OCI-LY1 (cell line): ENCODE results near the gene CSMD2.

Source experiments
- H2AFZ ChIP-seq: fragments of 200-600 bp; sonication (generic), shearing (Covaris generic); 2 replicates; pipeline ENCODE4 v1.6.0; 2014; ENCODE audit warnings: antibody characterized with exemption, mild to moderate bottlenecking, low read length
- H3F3A ChIP-seq: fragments of 200-600 bp; sonication (generic), shearing (Covaris generic); 2 replicates; pipeline ENCODE4 v1.6.0; 2014; ENCODE audit warnings: mild to moderate bottlenecking, antibody characterized with exemption, low read length, moderate library complexity; ENCODE audit not compliant: insufficient read depth
- H3K27ac ChIP-seq: fragments of 200-600 bp; sonication (generic); 2 replicates; pipeline ENCODE4 v1.5.1; 2014; ENCODE audit warnings: low read length, mixed run types, mild to moderate bottlenecking, low read depth; ENCODE audit not compliant: poor library complexity, severe bottlenecking
- H3K27me3 ChIP-seq: fragments of 200-600 bp; sonication (generic); 2 replicates; pipeline ENCODE4 v1.6.0; 2014; ENCODE audit warnings: antibody characterized with exemption, mild to moderate bottlenecking, low read length, moderate library complexity; ENCODE audit not compliant: insufficient read depth
- H3K36me3 ChIP-seq: fragments of 200-600 bp; sonication (generic); 2 replicates; pipeline ENCODE4 v1.6.1; 2014; ENCODE audit warnings: mild to moderate bottlenecking, antibody characterized with exemption, low read length, moderate library complexity, mixed read lengths; ENCODE audit not compliant: insufficient read depth
- H3K4me1 ChIP-seq: fragments of 200-600 bp; sonication (generic); 2 replicates; pipeline ENCODE4 v1.5.1; 2014; ENCODE audit warnings: mild to moderate bottlenecking, low read length, moderate library complexity; ENCODE audit not compliant: insufficient read depth, severe bottlenecking
- H3K4me2 ChIP-seq: fragments of 200-600 bp; sonication (generic), shearing (Covaris generic); 2 replicates; pipeline ENCODE4 v1.6.1; 2014; ENCODE audit warnings: low read length
- H3K4me3 ChIP-seq: fragments of 200-600 bp; sonication (generic); 2 replicates; pipeline ENCODE4 v1.5.1; 2014; ENCODE audit warnings: low read length, low read depth, mild to moderate bottlenecking, mixed read lengths; ENCODE audit not compliant: poor library complexity, severe bottlenecking
- H3K79me2 ChIP-seq: fragments of 200-600 bp; shearing (Covaris generic); 2 replicates; pipeline ENCODE4 v1.6.1; 2016; ENCODE audit warnings: mixed run types, low read length, mixed read lengths; ENCODE audit not compliant: insufficient read depth
- H3K9ac ChIP-seq: fragments of 200-600 bp; sonication (generic), shearing (Covaris generic); 2 replicates; pipeline ENCODE4 v1.6.1; 2014; ENCODE audit warnings: mild to moderate bottlenecking, low read length, mixed read lengths
- H3K9me2 ChIP-seq: fragments of 200-600 bp; sonication (generic), shearing (Covaris generic); 2 replicates; pipeline ENCODE4 v1.6.1; 2014; ENCODE audit warnings: low read depth, mild to moderate bottlenecking, low read length, mixed read lengths
- H3K9me3 ChIP-seq: fragments of 200-600 bp; shearing (Covaris generic); 2 replicates; pipeline ENCODE4 v1.6.1; 2014; ENCODE audit warnings: low read length, mixed read lengths
- H4K20me1 ChIP-seq: fragments of 200-600 bp; sonication (generic), shearing (Covaris generic); 2 replicates; pipeline ENCODE4 v1.6.0; 2016; ENCODE audit warnings: mild to moderate bottlenecking, low read length; ENCODE audit not compliant: insufficient read depth
- EZH2 ChIP-seq: fragments of 200-600 bp; sonication (generic), shearing (Covaris generic); IDR thresholded peaks from 2 replicates; pipeline ENCODE4 v1.8.0; 2017; ENCODE audit warnings: borderline replicate concordance, mixed run types, mild to moderate bottlenecking, antibody characterized with exemption, low read length, moderate library complexity, mixed read lengths
- TF ChIP-seq, protein P1 (sequence below): fragments of 200-600 bp; sonication (generic), shearing (Covaris generic); IDR thresholded peaks from 2 replicates; pipeline ENCODE4 v1.5.1; 2017; ENCODE audit warnings: mild to moderate bottlenecking, antibody characterized with exemption, low read length, moderate library complexity, mixed read lengths

Gene CSMD2

DNA sequence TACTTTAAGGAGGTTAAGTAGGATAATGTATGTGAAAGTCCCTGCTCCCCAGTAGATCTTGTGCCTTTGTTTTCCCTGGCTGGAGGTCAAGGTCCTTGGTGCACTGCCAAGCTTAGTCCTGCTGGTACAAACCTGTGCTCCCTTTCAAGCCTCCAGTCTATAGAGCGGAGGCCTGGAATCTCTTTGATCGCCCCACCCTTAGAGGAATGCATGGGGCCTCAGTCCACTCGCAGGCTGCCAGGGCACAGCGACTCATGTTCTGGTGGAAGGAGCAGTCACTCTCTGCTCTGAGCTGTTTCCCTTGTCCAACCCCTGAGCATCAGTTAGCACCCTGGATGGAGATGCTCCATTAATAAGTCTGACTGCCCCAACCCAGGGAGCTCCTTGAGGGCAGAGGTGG, 179.4 kb downstream of the CSMD2 start:
- Histone ChIP-seq H3F3A (no peaks in the 10 kb centered on the region), H3K9ac (no peak overlapping the region), H3K4me2 (no peak overlapping the region), H3K4me3 (no peak overlapping the region), H3K9me2 (no peaks in the 10 kb centered on the region), H3K79me2 (no peaks in the 10 kb centered on the region), H3K36me3 (no peaks in the 10 kb centered on the region), H3K27ac (no peak overlapping the region), H4K20me1 (no peaks in the 10 kb centered on the region), H3K27me3 (no peaks in the 10 kb centered on the region), H3K4me1 (no peaks in the 10 kb centered on the region), H2AFZ (no peak overlapping the region), H3K9me3 (no peaks in the 10 kb centered on the region)
- no peak for TF ChIP-seq EZH2
- TF ChIP-seq, protein P1, sequence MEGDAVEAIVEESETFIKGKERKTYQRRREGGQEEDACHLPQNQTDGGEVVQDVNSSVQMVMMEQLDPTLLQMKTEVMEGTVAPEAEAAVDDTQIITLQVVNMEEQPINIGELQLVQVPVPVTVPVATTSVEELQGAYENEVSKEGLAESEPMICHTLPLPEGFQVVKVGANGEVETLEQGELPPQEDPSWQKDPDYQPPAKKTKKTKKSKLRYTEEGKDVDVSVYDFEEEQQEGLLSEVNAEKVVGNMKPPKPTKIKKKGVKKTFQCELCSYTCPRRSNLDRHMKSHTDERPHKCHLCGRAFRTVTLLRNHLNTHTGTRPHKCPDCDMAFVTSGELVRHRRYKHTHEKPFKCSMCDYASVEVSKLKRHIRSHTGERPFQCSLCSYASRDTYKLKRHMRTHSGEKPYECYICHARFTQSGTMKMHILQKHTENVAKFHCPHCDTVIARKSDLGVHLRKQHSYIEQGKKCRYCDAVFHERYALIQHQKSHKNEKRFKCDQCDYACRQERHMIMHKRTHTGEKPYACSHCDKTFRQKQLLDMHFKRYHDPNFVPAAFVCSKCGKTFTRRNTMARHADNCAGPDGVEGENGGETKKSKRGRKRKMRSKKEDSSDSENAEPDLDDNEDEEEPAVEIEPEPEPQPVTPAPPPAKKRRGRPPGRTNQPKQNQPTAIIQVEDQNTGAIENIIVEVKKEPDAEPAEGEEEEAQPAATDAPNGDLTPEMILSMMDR: no peak

DNA sequence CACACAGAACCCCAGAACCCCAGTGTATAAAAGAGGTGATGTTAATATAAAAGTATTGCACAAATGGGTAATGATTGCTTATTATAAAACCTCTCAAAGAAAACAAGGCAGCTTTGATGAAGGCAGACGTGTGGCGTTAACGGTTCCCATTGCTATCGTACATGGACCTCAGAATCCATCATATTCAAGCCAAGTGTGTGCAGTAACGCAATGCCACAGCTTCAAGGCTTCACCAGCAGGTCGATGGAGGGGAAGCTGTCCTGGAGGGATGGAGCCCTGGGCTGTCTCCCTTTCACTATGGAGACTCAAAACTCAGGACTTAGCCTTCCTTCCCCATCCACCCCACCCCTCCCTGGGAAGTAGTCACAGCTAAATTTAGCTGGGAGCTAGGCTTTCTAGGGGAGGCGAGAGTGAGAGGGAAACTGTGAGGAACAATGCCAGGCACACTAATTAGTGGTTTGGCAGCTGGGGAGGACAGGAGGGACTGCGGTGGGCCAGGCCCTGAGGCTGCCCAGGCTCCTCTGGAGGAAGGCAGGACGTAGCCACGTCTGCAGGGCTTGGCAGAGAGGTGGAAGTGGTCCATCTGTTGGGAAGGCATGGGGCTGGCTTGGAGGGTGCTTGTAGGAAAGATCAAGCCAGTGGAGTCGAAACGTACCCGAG, 180.0 kb downstream of the CSMD2 start:
- Histone ChIP-seq H3K79me2 (no peaks in the 10 kb centered on the region), H3K27me3 (no peaks in the 10 kb centered on the region), H3K9me2 (no peaks in the 10 kb centered on the region), H3K4me1 (no peaks in the 10 kb centered on the region), H3K4me3 (no peak overlapping the region), H3K27ac (no peak overlapping the region), H3K9me3 (no peaks in the 10 kb centered on the region), H4K20me1 (no peaks in the 10 kb centered on the region), H3K9ac (no peak overlapping the region), H3F3A (no peaks in the 10 kb centered on the region), H2AFZ (no peak overlapping the region), H3K4me2 (no peak overlapping the region), H3K36me3 (no peaks in the 10 kb centered on the region)
- no peak for TF ChIP-seq EZH2
- TF ChIP-seq, protein P1: no peak

DNA sequence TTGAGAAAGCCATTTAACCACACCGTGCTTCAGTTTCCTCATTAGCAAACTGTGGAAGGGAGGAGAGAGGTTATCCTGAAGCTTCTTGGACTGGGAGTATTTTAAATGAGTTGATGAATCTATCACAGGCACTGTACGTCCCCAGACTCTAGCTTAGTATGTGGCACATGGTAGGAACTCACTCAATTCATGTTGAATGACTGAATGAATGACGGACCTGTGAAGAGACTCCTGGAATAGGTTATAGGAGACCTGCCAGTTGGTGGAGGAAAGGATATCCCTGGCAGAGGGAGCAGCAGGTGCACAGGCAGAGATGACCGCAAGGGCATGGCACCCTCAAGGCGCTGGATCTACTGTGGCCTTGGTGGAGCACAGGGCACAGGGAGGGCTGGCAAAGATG, 182.6 kb downstream of the CSMD2 start:
- Histone ChIP-seq H3K79me2 (no peaks in the 10 kb centered on the region), H2AFZ (no peak overlapping the region), H3K27me3 (no peaks in the 10 kb centered on the region), H3K9me3 (no peaks in the 10 kb centered on the region), H3K4me3 (no peak overlapping the region), H3K9ac (no peak overlapping the region), H3K9me2 (no peaks in the 10 kb centered on the region), H3K4me2 (no peak overlapping the region), H3K27ac (no peak overlapping the region), H4K20me1 (no peaks in the 10 kb centered on the region), H3K36me3 (no peaks in the 10 kb centered on the region), H3F3A (no peaks in the 10 kb centered on the region), H3K4me1 (no peaks in the 10 kb centered on the region)
- TF ChIP-seq, protein P1: no peak
- no peak for TF ChIP-seq EZH2
